Ecto neural progenitor cell (in vitro differentiated cells): ENCODE measurements around the gene CDKL1.

Source experiments
- DNase-seq: peaks from one replicate; pipeline ENCODE4 v3.0.0-alpha.2; 2018; ENCODE audit warnings: low spot score

The CDKL1 gene

GRCh38 chr14:50396631-50397389 is at the start of gene CDKL1:
TSS of gene CDKL1 (minus strand) at chr14:50396881. CDS start at chr14:50395868, 1,013 bp downstream.
- DNase-seq = peak; percentile 83

- DNase-seq = no peak
These were observed 37.8 kb upstream of the CDKL1 start for GRCh38 chr14:50434528-50434927.

- DNase-seq = no peak
These were observed 35.5 kb upstream of the CDKL1 start for GRCh38 chr14:50432131-50432530.

- DNase-seq = no peak
These were observed 29.1 kb upstream of the CDKL1 start for GRCh38 chr14:50425816-50426215.

- DNase-seq = no peak
These were observed 28.4 kb upstream of the CDKL1 start for GRCh38 chr14:50425105-50425504.

GRCh38 chr14:50423529-50423928 is 26.8 kb upstream of the CDKL1 start:
- DNase-seq = no peak

GRCh38 chr14:50421499-50421898 is 24.8 kb upstream of the CDKL1 start:
- no peak for DNase-seq

GRCh38 chr14:50417853-50418252 is 21.2 kb upstream of the CDKL1 start:
- DNase-seq = no peak

GRCh38 chr14:50410921-50411320 is 14.2 kb upstream of the CDKL1 start:
- no peak for DNase-seq

- no peak for DNase-seq
These were observed 13.4 kb upstream of the CDKL1 start for GRCh38 chr14:50410071-50410470.

GRCh38 chr14:50407111-50407812 is 10.6 kb upstream of the CDKL1 start:
- DNase-seq = no peak

- no peak for DNase-seq
These were observed 6.7 kb upstream of the CDKL1 start for GRCh38 chr14:50403419-50403818.

- no peak for DNase-seq
These were observed 6.3 kb upstream of the CDKL1 start for GRCh38 chr14:50402965-50403364.

GRCh38 chr14:50400461-50400860 is 3.8 kb upstream of the CDKL1 start:
- DNase-seq = no peak

GRCh38 chr14:50399251-50400032 is 2.8 kb upstream of the CDKL1 start:
- no peak for DNase-seq

- DNase-seq = no peak
These were observed 1.5 kb upstream of the CDKL1 start for GRCh38 chr14:50398189-50398580.

GRCh38 chr14:50397390-50398188 is 908 bp upstream of the CDKL1 start:
- DNase-seq = no peak

- no peak for DNase-seq
These were observed 1.2 kb downstream of the CDKL1 start for GRCh38 chr14:50395448-50395847.

GRCh38 chr14:50394713-50395112 is 2.0 kb downstream of the CDKL1 start:
- DNase-seq = no peak

GRCh38 chr14:50389668-50390441 is 6.8 kb downstream of the CDKL1 start:
- no peak for DNase-seq

GRCh38 chr14:50388256-50388931 is 8.3 kb downstream of the CDKL1 start:
- no peak for DNase-seq
